K562 (cell line): ENCODE measurements around the gene EPB41L3.

ENCODE experiments used
- ARID2 ChIP-seq: fragments of 450-650 bp; IDR thresholded peaks from 2 replicates; pipeline ENCODE4 v1.6.1; 2017; ENCODE audit warnings: antibody characterized with exemption, mild to moderate bottlenecking
- CBX5 ChIP-seq: IDR thresholded peaks from 2 replicates; pipeline ENCODE4 v1.6.1; 2014; ENCODE audit warnings: low read depth, borderline replicate concordance
- ESRRA ChIP-seq: fragments of 450-650 bp; IDR thresholded peaks from 2 replicates; pipeline ENCODE4 v1.6.1; 2014; ENCODE audit warnings: low read depth, mild to moderate bottlenecking, moderate library complexity, borderline replicate concordance
- MECOM ChIP-seq: fragments of 250-450 bp; sonication (Bioruptor Pico); IDR thresholded peaks from 2 replicates; pipeline ENCODE4 v1.8.0; 2022; ENCODE audit warnings: inconsistent platforms
- RAD21 ChIP-seq, 2 experiments: fragments of 250-450 bp in 1 of 2; fragments of 450-650 bp in 1 of 2; sonication (Bioruptor Pico) in 1 of 2; formaldehyde crosslinking in 1 of 2; IDR thresholded peaks in 1 of 2; conservative IDR thresholded peaks in 1 of 2; 2 replicates each; pipeline versions ENCODE4 v1.4.0 to v1.8.0; 2020 to 2022; ENCODE audit warnings: mild to moderate bottlenecking in 2 of 2, moderate library complexity in 1 of 2
- ZNF197 ChIP-seq: fragments of 200-800 bp; sonication (Bioruptor generic); IDR thresholded peaks from 2 replicates; pipeline ENCODE4 v1.6.1; 2016; ENCODE audit warnings: low read depth, missing genetic modification characterization, missing compliant biosample characterization
- ZNF518B ChIP-seq: fragments of 250-450 bp; sonication (Bioruptor Pico); IDR thresholded peaks from 2 replicates; pipeline ENCODE4 v1.5.0; 2021; ENCODE audit warnings: mild to moderate bottlenecking, moderate library complexity
- TF ChIP-seq, protein P1 (sequence below), 3 experiments: IDR thresholded peaks in 2 of 3; conservative IDR thresholded peaks in 1 of 3; 2 replicates each; pipeline ENCODE4 v1.5.1; 2011 to 2012; ENCODE audit warnings: low read length in 3 of 3, mild to moderate bottlenecking in 3 of 3, control low read depth in 2 of 3, improper control_type of control experiment in 1 of 3, inconsistent platforms in 1 of 3, low read depth in 1 of 3, mixed read lengths in 1 of 3, moderate library complexity in 1 of 3; ENCODE audit not compliant: insufficient read depth in 2 of 3
- TF ChIP-seq, protein P2 (sequence below), 2 experiments: fragments of 450-650 bp; formaldehyde crosslinking in 1 of 2; IDR thresholded peaks; 2 replicates each; pipeline versions ENCODE4 v1.4.0 to v1.6.1; 2014 to 2020; ENCODE audit warnings: mild to moderate bottlenecking in 2 of 2, borderline replicate concordance in 1 of 2, low read depth in 1 of 2
- TF ChIP-seq, protein P3 (sequence below), 2 experiments: IDR thresholded peaks in 1 of 2; conservative IDR thresholded peaks in 1 of 2; 2 replicates each; pipeline ENCODE4 v1.6.1; 2016; ENCODE audit warnings: low read depth in 2 of 2, mild to moderate bottlenecking in 1 of 2, missing compliant biosample characterization in 1 of 2, missing genetic modification characterization in 1 of 2, moderate library complexity in 1 of 2

- TF ChIP-seq ESRRA = no peak
- TF ChIP-seq, protein P1, sequence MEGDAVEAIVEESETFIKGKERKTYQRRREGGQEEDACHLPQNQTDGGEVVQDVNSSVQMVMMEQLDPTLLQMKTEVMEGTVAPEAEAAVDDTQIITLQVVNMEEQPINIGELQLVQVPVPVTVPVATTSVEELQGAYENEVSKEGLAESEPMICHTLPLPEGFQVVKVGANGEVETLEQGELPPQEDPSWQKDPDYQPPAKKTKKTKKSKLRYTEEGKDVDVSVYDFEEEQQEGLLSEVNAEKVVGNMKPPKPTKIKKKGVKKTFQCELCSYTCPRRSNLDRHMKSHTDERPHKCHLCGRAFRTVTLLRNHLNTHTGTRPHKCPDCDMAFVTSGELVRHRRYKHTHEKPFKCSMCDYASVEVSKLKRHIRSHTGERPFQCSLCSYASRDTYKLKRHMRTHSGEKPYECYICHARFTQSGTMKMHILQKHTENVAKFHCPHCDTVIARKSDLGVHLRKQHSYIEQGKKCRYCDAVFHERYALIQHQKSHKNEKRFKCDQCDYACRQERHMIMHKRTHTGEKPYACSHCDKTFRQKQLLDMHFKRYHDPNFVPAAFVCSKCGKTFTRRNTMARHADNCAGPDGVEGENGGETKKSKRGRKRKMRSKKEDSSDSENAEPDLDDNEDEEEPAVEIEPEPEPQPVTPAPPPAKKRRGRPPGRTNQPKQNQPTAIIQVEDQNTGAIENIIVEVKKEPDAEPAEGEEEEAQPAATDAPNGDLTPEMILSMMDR (IDR thresholded peaks at IDR 0.05 in 2 of 3, conservative IDR thresholded peaks at IDR 0.05 in 1 of 3; ENCODE audit: insufficient read depth in 2 of 3, low read depth in 1 of 3, low read length in 3 of 3) = no peak
- TF ChIP-seq, protein P2, sequence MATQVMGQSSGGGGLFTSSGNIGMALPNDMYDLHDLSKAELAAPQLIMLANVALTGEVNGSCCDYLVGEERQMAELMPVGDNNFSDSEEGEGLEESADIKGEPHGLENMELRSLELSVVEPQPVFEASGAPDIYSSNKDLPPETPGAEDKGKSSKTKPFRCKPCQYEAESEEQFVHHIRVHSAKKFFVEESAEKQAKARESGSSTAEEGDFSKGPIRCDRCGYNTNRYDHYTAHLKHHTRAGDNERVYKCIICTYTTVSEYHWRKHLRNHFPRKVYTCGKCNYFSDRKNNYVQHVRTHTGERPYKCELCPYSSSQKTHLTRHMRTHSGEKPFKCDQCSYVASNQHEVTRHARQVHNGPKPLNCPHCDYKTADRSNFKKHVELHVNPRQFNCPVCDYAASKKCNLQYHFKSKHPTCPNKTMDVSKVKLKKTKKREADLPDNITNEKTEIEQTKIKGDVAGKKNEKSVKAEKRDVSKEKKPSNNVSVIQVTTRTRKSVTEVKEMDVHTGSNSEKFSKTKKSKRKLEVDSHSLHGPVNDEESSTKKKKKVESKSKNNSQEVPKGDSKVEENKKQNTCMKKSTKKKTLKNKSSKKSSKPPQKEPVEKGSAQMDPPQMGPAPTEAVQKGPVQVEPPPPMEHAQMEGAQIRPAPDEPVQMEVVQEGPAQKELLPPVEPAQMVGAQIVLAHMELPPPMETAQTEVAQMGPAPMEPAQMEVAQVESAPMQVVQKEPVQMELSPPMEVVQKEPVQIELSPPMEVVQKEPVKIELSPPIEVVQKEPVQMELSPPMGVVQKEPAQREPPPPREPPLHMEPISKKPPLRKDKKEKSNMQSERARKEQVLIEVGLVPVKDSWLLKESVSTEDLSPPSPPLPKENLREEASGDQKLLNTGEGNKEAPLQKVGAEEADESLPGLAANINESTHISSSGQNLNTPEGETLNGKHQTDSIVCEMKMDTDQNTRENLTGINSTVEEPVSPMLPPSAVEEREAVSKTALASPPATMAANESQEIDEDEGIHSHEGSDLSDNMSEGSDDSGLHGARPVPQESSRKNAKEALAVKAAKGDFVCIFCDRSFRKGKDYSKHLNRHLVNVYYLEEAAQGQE (IDR thresholded peaks at IDR 0.05; ENCODE audit: borderline replicate concordance) = no peak
- TF ChIP-seq, protein P2 (CRISPR knock-in tag; IDR thresholded peaks at IDR 0.05; ENCODE audit: low read depth) = no peak
- TF ChIP-seq RAD21 (CRISPR knock-in tag; conservative IDR thresholded peaks at IDR 0.05 in 1 of 2, IDR thresholded peaks at IDR 0.05 in 1 of 2) = no peak
- TF ChIP-seq ZNF197 = no peak
- no peak for TF ChIP-seq MECOM (CRISPR knock-in tag)
- no peak for TF ChIP-seq ZNF518B
- no peak for TF ChIP-seq ARID2
- TF ChIP-seq, protein P3, sequence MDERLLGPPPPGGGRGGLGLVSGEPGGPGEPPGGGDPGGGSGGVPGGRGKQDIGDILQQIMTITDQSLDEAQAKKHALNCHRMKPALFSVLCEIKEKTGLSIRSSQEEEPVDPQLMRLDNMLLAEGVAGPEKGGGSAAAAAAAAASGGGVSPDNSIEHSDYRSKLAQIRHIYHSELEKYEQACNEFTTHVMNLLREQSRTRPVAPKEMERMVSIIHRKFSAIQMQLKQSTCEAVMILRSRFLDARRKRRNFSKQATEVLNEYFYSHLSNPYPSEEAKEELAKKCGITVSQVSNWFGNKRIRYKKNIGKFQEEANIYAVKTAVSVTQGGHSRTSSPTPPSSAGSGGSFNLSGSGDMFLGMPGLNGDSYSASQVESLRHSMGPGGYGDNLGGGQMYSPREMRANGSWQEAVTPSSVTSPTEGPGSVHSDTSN (CRISPR knock-in tag; IDR thresholded peaks at IDR 0.05; ENCODE audit: low read depth) = no peak
- TF ChIP-seq, protein P3 (tag; conservative IDR thresholded peaks at IDR 0.05; ENCODE audit: low read depth) = no peak
- no peak for TF ChIP-seq CBX5
Observed at GRCh38 chr18:5475267-5475666, 68.5 kb downstream of the EPB41L3 start.
